GM18511 (cell line): ENCODE results near the gene FAM98C.
A peak's percentile ranks its signal among the peaks of the same experiment; 100 is the strongest.
"Not testable (repeated sequence)": the region's sequence is repeated elsewhere in the genome, so short reads cannot be mapped to it uniquely, and the experiment has no call there.

ENCODE experiments used
- ATAC-seq: cut with Tn5 transposase; IDR thresholded peaks from one replicate; pipeline ENCODE4 v1.9.1; 2021; ENCODE audit warnings: mild to moderate bottlenecking, moderate library complexity; ENCODE audit not compliant: unreplicated experiment

The FAM98C gene

DNA sequence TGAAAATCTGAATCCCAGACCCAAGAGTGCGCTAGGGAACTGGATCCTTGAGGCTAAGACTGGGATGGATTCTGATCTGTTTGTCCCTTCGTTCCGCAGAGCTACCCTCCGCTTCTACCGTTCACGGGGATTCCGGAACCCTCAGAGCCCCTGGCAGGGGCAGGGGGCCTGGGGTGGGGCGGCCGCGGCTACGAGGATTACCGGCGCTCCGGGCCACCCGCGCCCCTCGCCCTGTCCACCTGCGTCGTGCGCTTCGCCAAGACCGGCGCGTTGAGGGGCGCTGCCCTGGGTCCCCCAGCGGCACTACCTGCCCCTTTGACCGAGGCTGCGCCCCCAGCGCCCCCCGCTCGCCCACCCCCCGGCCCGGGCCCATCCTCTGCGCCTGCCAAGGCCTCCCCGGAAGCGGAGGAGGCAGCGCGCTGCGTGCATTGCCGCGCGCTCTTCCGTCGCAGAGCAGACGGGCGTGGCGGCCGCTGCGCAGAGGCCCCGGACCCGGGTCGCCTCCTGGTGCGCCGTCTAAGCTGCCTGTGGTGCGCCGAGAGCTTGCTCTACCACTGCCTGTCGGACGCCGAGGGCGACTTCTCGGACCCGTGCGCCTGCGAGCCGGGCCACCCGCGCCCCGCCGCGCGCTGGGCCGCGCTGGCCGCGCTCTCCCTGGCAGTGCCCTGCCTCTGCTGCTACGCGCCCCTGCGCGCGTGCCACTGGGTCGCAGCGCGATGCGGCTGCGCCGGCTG lies 7.3 kb upstream of the FAM98C start:
- ATAC-seq = no peak

DNA sequence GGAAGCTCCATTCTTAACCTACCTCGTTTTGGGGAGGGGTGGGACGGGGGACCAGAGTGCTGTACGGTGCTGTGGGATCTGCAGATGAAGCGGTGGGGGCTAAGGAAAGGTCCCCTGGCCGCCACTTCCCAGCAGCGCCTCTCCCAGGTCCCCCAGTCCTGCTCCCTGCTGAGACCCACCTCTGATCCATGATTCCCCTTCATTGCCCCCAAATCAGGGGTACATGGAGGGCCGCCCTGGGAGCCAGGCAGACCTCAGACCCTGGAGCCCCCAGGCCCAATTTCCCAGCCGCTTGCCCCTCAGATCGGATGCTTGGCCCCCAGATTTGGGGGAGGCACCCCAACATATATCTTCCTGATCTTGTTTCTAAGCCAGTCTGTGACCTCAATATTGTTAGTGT lies 3.8 kb upstream of the FAM98C start:
- no peak for ATAC-seq

DNA sequence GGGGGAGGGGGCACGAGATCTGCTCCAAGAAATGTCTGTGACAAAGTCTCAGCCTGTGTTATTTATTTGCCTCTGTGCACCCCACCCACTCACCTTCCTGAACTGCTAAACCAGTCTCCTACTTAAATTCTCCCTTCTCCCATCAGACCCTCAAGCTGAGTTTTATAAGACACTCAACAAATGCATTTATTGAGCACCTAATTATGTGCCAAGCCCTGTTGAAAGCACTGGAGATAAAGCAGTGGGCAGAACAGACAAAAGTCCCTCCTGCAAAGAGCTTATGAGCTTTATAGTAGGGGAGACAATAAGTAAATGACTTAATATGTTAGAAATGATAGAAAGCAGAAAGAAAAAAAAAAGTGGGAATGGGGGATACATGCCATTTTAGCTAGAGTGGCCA lies 3.4 kb upstream of the FAM98C start:
- ATAC-seq = no peak

DNA sequence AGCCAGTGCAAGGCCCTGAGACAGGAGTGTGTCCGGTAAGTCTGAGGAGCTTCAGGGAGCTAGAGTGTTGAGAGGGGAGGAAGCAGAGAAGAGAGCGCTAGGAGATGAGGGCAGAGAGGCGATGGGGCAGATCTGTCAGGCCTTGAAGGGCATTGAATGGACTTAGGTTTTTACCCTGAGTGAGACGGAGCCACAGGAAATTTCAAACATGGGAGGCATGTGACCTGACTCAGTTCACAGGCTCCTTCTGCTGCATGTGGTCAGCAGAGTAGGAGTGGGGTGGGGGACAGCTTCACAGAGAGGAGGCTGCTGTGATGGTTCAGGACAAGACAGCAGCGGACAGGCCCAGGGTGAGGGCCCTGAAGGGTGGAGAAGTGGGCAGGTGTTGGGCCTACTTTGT lies 2.5 kb upstream of the FAM98C start:
- ATAC-seq = no peak

DNA sequence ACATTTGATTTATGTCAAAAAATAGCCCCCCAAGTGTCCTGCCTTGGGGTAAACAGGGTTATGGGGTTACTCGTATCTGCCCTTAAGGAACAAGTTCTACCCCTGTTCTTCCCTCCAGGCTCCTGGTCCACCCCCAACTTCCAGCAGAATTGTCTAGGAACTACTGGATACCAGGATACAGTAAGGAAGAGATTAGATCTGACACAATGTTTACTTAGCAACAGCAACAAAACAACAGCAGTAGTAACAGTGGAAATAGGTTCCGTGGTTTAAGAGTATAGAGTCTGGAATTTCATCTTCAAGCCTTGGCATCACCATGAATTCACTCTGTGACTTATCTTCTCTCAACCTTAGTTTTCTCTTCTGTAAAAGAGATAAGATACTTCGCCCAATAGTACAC lies 1.7 kb upstream of the FAM98C start:
- ATAC-seq = no peak

DNA sequence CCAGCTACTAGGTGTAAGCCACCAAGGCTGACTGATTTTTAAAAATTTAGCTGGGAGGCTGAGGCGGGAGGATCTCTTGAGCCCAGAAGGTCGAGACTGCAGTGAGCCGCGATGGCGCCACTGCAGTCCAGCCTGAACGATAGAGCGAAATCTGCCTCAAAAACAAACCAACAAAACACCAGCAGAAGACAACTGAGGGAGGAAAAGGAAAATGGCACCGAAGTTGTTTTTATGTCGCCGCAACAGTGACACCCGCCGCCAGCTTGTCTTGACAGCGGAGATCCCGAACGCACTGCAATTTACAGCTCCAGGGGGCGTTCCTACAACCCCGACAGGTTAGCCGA lies 298 bp upstream of the FAM98C start:
- peak; percentile 10 for ATAC-seq

DNA sequence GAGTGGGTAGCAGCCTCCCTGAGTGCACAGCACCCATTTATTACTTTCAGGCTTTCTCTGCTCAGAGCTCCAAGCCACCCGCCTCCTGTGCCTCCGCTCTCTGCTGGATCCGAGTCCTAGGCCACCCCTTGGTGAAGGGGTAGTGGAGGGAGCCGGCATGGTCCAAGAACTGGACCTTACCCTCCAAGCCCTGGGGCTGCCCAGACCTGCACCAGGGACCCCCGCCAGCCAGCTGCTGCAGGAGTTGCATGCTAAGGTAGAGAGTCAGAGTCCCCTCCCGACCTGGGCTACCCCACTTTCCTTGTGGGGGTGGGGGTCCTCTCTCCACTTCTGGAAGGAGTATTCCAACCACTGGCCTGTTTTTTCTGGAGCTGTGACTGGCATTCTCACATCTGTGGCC lies 2.0 kb downstream of the FAM98C start:
- ATAC-seq = no peak

DNA sequence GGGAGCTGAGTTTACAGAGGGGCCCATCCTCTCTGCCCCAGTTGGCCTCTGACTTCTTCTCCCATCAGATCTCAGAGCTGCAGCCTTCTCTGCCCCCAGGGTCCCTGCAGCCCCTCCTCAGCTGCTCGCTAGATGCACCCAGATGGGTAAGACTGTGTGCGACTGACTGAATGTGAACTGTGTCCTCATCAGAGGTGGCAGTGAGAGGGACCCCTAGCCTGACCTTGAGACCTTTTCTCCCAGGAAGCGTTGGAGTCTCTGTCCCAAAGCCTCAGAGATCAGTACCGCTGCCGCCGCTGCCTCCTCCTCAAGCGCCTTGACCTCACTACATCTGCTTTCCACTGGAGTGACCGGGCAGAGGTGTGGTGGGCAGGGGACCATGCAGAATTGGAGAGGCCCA lies 2.4 kb downstream of the FAM98C start:
- ATAC-seq = no peak

DNA sequence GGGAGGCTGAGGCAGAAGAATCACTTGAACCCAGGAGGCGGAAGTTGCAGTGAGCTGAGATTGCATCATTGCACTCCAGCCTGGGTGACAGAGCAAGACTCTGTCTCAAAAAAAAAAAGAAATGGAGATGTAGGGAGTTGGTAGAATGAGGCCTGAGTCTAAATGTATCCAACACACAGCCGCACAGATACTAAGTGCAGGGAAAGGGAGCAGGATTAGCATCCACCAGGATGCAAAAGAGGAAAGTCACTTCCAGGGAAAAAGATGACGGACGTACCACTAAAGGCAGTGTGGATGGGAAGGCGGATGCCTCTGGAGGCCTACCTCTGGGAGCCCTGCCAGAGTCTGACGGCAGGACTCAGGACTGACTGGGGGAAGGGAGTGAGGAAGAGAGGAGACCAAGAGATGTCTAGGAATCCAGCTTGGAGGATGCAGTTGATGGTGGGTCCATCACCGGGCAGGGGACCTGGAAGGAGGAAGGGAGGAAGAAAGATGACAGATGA lies 6.8 kb downstream of the FAM98C start:
- no peak for ATAC-seq

DNA sequence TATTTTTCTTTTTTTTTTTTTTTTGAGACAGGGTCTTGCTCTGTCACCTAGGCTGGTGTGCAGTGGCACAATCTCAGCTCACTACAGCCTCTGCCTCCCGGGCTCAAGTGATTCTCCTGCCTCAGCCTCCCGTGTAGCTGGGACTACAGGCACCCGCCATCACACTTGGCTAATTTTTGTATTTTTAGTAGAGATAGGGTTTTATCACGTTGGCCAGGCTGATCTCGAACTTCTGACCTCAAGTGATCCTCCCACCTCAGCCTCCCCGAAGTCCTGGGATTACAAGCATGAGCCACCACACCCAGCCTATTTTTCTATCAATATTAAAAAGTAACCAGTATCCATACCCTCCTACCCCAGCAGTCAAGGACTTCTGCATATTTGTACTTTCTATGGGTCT lies 7.5 kb downstream of the FAM98C start:
- not testable (repeated sequence) for ATAC-seq

DNA sequence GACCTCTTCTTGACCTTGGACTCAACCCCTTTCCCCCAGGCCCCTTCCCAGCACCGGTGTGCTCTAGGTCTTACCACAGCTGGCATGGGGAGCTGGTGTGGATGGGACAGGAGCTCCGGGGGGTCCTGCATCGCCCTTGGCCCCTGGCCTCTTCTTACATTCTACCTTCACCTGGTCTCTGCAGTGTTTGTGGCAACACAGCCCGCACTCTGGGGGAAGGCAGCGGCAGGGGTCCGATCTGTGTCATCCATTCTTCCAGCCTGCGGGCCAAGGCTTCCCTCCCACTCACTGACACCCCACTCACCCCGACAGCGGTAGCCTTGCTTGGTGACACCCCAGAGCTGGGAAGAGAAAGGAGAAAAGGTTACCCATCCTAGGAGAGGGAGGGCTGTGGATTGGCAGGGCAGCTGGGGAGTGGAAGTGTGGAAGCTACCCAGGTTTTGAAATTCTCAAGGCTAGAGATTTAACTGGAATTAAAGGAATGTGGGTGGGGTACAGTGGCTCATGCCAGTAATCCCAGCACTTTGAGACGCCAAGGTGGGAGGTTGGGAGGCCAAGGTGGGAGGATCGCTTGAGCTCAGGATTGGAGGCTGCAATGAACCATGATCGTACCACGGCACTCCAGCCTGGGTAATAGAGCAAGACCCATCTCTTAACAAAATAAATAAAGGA lies 8.3 kb downstream of the FAM98C start:
- no peak for ATAC-seq

DNA sequence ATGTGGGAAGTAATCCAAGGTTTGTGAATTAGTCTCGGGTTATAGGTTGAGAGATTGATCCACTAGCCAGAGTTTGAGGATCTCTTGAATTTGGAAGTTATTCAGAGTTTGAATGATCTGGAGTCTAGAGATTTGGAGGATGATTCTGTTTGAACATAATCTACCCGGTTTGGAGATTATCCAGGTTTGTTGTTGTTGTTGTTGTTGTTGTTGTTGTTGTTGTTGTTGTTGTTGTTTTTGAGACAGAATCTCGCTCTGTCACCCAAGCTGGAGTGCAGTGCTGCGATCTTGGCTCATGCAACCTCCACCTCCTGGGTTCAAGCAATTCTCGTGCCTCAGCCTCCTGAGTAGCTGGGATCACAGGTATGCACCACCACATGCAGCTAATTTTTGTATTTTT lies 9.0 kb downstream of the FAM98C start:
- ATAC-seq = not testable (repeated sequence)

DNA sequence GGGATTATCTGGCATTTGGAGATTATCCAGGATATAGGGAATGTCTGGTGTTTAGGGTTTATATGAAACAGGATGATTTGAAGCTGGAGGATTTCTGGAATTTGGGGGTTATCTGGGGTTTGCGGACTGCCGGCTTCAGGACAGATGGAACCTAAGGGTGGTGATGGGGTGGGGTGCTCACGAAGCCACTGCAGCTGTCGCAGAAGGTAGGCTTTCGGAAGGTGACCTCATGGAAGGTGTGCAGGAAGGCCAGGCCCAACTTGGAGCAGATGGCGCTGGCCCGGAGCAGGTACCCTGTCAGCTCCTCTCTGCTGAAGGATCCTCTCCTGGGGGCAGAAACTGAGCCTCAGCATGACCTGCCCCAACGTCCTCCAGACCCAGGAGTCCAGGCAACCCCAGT lies 9.6 kb downstream of the FAM98C start:
- no peak for ATAC-seq

DNA sequence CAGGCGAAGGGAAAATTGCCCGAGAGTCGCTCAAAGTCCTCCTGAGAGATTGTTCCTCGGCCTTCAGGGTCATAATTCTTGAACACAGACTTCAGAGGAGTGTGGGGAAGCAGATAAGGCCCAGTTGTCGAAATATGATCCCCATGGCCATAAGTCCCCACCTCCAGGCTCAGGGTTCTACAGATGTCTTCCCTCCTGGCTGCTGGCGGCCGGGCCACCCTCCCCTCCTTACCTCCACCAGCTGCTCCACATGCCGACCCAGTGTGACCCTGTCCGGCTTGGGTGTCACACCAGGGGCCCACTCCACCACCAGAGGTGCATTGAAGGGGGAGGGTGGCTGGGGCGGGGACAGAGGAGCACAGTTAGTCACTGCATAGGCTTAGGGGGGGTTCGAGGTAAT lies 10.1 kb downstream of the FAM98C start:
- no peak for ATAC-seq

DNA sequence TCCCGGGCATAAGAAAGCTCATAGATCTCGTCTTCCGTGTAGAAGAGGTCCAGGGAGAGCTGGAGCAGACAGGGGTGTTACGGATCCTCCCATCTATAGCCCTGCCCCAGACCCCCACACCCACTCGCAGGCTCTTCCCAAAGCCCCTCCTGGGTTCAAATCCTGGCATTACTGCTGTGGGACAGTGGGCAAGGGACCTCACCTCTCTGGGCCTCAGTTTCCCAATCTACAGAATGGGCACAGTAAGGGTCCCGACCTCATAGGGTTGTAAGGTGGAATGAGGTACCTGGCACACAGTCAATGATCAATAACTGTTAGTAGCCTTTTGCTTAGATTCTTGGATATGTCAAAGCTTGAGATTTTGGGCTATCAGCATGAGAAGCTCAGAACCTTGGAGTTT lies 10.5 kb downstream of the FAM98C start:
- no peak for ATAC-seq

DNA sequence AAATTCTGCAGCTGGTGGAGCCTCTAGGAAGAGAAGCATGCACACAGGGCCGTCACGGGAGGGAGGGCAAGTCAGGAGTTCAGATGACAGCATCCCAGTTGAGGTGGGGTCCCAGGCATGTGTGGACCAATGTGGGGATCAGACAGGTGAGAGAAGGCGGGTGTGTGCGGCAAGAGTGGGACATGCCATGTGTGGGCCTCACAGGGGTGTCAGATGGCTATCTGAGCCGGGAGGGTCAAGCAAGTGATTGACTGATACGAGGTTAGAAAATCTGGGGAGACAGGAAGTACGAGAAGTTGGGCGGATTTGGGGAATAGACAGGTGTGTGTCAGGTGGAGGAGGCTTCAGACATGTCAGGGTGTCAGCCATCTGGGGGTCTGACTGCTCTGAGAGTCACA lies 14.3 kb downstream of the FAM98C start:
- no peak for ATAC-seq

DNA sequence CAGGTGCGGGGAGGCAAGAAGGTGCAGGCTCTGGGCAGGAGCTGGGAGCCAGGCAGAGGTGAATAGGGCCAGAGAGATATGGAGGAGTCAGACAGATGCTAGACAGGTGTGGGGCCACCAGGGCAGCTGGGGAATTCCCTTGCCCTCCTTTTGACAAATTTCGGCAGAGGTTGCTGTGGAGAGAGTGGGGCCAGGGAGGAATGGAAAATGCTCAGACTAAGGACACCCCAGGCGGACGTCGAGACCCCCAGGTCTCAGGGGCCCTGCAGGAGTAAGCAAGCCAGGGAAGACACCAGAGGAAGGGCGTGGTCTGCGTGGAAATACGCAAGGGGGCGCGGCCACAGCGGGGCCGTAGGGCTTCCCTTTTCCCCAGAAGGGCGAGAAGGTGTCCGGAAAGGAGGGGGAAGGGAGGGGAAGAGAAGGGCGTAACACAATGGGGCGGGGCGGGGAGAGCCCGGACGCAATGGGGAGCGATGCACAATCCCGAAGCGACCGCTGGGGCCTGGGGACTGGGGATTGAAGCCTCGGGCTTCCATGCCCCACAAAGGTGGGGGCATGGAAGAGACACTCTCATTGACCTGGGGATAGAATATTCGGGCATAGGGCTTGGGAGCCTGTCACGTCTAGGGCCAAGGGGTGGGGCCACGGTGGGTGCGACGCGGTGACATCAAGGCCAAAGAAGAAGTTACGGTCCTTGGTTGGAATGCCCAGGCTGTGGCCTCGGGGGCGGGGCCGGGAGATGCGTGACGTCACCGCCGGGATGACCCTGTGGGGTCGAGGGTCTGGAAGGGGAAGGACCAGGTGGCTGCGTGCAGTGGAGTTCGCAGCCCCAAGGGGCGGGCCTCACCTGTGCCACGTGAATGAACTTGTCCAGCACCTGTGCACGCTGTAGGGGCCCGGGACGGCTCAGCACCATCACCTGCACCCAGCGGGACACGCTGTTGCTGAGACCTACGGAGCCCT lies 14.9 kb downstream of the FAM98C start:
- ATAC-seq = no peak

DNA sequence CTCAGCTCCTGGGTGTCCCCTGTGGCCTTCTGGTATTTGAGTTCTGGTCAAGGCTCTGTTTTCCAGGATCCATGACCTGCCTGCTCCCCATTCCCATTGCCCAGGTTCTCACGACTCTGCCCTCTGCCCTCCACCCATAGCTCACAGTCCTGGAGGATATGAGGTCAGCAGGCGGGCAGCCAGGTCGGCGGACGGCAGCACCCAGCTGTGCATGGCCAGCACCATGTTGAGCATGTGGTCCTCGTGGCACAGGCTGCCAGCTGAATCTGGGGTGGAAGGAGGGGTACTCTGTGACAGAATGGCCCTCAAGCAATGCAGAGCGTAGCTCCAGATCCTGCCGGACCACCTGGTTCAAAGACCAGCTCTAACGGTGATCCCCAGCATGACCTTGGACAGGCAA lies 18.0 kb downstream of the FAM98C start:
- ATAC-seq = no peak

DNA sequence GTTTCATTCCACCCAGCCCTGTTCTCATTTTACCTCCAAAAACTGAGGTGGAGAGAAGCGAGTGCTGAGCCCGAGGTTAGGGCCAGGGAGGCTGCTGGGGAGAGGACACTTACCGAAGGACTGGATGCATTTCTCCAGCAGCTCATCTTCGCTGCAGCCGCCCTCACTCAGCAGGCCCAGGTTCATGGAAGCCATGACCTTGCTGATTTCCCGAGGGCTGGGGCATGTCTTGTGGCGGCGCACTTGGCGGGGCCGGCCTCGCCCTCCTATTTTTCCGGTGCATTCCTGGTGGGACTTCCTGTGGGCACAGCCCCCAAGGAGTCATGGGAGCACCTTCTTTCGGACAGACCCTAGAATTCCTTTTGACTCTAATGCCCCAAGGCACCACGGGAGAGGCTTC lies 19.0 kb downstream of the FAM98C start:
- no peak for ATAC-seq

DNA sequence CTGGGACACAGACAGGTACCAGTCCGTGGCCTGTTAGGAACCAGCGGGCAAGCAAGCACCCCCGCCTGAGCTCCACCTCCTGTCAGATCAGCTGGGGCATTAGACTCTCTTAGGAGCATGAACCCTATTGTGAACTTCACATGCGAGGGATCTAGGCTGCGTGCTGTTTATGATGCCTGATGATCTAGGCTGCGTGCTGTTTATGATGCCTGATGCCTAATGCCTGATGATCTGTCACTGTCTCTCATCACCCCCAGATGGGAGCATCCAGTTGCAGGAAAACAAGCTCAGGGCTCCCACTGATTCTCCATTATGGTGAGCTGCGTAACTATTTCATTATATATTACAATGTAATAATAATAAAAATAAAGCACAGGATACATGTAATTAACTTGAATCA lies 19.5 kb downstream of the FAM98C start:
- ATAC-seq = no peak

DNA sequence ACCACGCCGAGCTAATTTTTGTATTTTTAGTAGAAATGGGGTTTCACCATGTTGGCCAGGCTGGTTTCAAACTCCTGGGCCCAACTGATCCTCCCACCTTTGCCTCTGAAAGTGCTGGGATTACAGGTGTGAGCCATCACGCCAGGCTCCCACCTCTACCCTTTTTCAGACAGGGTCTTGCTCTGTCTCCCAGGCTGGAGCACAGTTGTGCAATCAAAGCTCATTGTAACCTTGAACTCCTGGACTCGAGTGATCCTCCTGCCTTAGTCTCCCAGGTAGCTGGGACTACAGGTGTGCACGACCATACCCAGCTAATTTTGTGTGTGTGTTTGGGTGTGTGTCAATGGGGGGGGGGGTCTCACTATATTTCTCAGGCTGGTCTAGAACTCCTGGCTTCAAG lies 21.4 kb downstream of the FAM98C start:
- ATAC-seq = no peak
